ENCODE measurements around the gene CBY1. TPM values are rescaled to one million over a fixed set of nuclear protein-coding genes. Genes with fewer than 3 reads are reported as not detected.

The CBY1 gene
- total and polyA plus RNA-seq, 10 of the 15 experiments (the other 5 are each of a cell fraction or from before 2014, with no cell fraction given): 7.3 to 18.6 (median 11.9) TPM

- TF ChIP-seq MEF2B (IDR thresholded peaks at IDR 0.05; ENCODE audit: partially characterized antibody, poor library complexity, severe bottlenecking) (no peak), WRNIP1 (IDR thresholded peaks at IDR 0.05; ENCODE audit: borderline replicate concordance, low read depth, low read length) (0 out of 2 replicates have a peak, but pooled peaks have one; percentile 63), USF1 (IDR thresholded peaks at IDR 0.05; ENCODE audit: borderline replicate concordance, extremely low read length, insufficient read depth, low read depth, low read length) (no peak), POLR2AphosphoS2 (IDR thresholded peaks at IDR 0.05; ENCODE audit: low read depth, low read length) (no peak), CREM (IDR thresholded peaks at IDR 0.05; ENCODE audit: low read depth) (no peak), SPI1 (IDR thresholded peaks at IDR 0.05; ENCODE audit: borderline replicate concordance, insufficient read depth, low read depth, low read length) (no peak), NFYB (IDR thresholded peaks at IDR 0.05; ENCODE audit: insufficient read depth, low read depth, low read length) (no peak), ZBTB40 (IDR thresholded peaks at IDR 0.05; ENCODE audit: borderline replicate concordance) (no peak), HCFC1 (IDR thresholded peaks at IDR 0.05; ENCODE audit: low read length) (peak; percentile 5; the same call in 1 of the 2 replicates), ATF7 (IDR thresholded peaks at IDR 0.05; ENCODE audit: low read depth) (no peak), SMAD1 (IDR thresholded peaks at IDR 0.05; ENCODE audit: low read depth, partially characterized antibody) (no peak), BCL3 (IDR thresholded peaks at IDR 0.05; ENCODE audit: borderline replicate concordance, insufficient read depth, low read depth, low read length, poor library complexity, severe bottlenecking) (no peak), RCOR1 (conservative IDR thresholded peaks at IDR 0.05; ENCODE audit: low read depth, low read length) (no peak), SUZ12 (IDR thresholded peaks at IDR 0.05; ENCODE audit: unreplicated experiment) (no peak), SMC3 (IDR thresholded peaks at IDR 0.05; ENCODE audit: borderline replicate concordance, low read length) (no peak), TCF7 (IDR thresholded peaks at IDR 0.05; ENCODE audit: borderline replicate concordance) (no peak), TBL1XR1 (IDR thresholded peaks at IDR 0.05; ENCODE audit: low read depth, low read length) (no peak), CBFB (IDR thresholded peaks at IDR 0.05; ENCODE audit: low read depth) (no peak), CBX3 (IDR thresholded peaks at IDR 0.05; ENCODE audit: borderline replicate concordance, low read depth) (no peak), RELB (IDR thresholded peaks at IDR 0.05; ENCODE audit: low read depth) (no peak)
These were observed 49.9 kb downstream of the CBY1 start (continued) for GRCh38 chr22:38706101-38706900.
